ENCODE results near the gene RAPGEF1. TPM values are rescaled to one million over a fixed set of nuclear protein-coding genes. Genes with fewer than 3 reads are reported as not detected.

Gene RAPGEF1
- total and polyA plus RNA-seq, 8 donors = 17.1 to 62.6 (median 44.8) TPM

DNA sequence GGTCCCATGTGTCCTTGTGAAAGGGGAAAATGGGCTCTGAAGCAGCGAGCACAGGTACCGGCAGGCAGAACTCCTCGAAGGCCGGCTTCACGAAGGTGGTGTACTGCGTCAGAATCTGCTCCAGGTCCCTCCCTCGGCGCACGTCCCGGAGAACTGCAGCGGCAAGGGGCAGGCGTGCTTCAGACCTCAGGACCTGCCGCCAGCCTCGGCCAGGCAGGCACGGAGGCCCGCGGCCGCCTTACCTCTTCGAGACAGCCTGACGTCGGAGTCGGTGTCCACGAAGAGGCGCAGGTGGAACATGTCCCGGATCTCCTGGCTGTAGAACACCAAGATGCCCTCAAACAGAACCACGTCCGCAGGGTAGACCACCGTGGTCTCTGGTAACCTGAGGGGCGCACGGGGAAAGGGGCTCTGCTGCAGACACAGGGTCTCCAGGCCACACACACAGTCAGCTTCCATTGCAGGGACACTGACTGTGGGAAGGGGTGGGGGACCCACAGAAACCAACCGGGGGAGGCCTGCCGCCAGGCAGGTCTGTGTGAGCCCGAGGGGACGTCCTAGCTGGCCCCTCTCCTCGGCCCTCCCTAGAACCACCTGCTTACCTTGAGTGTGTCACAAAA, 210.9 kb downstream of the RAPGEF1 start:
- WGBS, 2 donors = 95 to 97% methylated on average over 35 of the region's 35 CpGs

DNA sequence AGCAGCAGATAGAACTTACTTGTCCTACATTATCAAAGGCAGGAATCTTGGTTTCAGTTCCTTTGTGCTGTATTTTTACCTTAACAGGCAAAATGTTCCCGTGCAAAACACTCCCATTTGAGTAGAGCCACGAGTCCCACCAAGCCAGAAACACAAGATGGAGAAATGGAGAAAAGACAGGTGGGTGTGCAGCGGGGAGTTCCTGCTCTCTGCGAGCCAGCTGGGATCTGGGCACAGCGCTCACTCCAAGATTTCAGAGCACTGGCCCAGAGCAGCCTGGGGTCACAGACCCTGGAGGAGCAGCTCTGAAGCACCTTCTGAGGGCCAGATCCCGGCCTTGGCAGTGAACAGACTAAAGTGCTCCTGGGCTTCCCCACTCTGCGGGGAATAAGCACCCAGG, 211.7 kb downstream of the RAPGEF1 start:
- intact Hi-C loops (cut with DNase I) = no loop called here

More for the DNA sequence above, 210.9 kb downstream of the RAPGEF1 start:
- no peak overlapping the region for H3K27ac ChIP-seq
- ATAC-seq = no peak
- H3K36me3 ChIP-seq = peaks cover 0 to 26% (median 0%) of the 10 kb centered on the region in 3 donors
- no peak for FAIRE-seq
- H3K27me3 ChIP-seq = no peaks in the 10 kb centered on the region
- H3K4me3 ChIP-seq = no peak overlapping the region
- H3K4me1 ChIP-seq = peaks cover 4 to 9% (median 4%) of the 10 kb centered on the region in 3 donors
- intact Hi-C loops (cut with DNase I) = no loop called here
- TF ChIP-seq, protein P1, sequence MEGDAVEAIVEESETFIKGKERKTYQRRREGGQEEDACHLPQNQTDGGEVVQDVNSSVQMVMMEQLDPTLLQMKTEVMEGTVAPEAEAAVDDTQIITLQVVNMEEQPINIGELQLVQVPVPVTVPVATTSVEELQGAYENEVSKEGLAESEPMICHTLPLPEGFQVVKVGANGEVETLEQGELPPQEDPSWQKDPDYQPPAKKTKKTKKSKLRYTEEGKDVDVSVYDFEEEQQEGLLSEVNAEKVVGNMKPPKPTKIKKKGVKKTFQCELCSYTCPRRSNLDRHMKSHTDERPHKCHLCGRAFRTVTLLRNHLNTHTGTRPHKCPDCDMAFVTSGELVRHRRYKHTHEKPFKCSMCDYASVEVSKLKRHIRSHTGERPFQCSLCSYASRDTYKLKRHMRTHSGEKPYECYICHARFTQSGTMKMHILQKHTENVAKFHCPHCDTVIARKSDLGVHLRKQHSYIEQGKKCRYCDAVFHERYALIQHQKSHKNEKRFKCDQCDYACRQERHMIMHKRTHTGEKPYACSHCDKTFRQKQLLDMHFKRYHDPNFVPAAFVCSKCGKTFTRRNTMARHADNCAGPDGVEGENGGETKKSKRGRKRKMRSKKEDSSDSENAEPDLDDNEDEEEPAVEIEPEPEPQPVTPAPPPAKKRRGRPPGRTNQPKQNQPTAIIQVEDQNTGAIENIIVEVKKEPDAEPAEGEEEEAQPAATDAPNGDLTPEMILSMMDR (IDR thresholded peaks at IDR 0.05) = no peak
- no peak for DNase-seq
- no peaks in the 10 kb centered on the region for H3K9me3 ChIP-seq

More for the DNA sequence above, 211.7 kb downstream of the RAPGEF1 start:
- Histone ChIP-seq H3K9me3 (no peaks in the 10 kb centered on the region), H3K36me3 (peaks cover 0 to 34% (median 0%) of the 10 kb centered on the region in 3 donors), H3K4me1 (peaks cover 4 to 9% (median 4%) of the 10 kb centered on the region in 3 donors), H3K4me3 (no peak overlapping the region), H3K27ac (no peak overlapping the region), H3K27me3 (no peaks in the 10 kb centered on the region)
- ATAC-seq (no peak), DNase-seq (no peak), FAIRE-seq (no peak)
- WGBS, 2 donors = 92 to 96% methylated on average over 7 of the region's 7 CpGs
- TF ChIP-seq, protein P1 (IDR thresholded peaks at IDR 0.05) = no peak

Other genes with a start within 250 kb of the RAPGEF1 start
- gene POMT1, start 237.2 kb downstream of the RAPGEF1 start, total RNA-seq = 10 to 100 TPM; 11.3 to 19.7 (median 16.2) TPM
- gene POMT1, start 237.2 kb downstream of the RAPGEF1 start, polyA plus RNA-seq = 10 to 100 TPM; 47.9 to 66.5 TPM
- 10 to 100 TPM; 11.2 to 18.7 (median 17.7) TPM for gene UCK1, start 208.8 kb downstream of the RAPGEF1 start, total RNA-seq
- 10 to 100 TPM; 24.6 to 31.2 TPM for gene UCK1, start 208.8 kb downstream of the RAPGEF1 start, polyA plus RNA-seq
- 1 to 10 TPM; 2.3 to 4.1 (median 3.2) TPM for gene PRRT1B, start 194.6 kb downstream of the RAPGEF1 start, total RNA-seq
- 1 to 10 TPM; 2.5 to 5.0 TPM for gene PRRT1B, start 194.6 kb downstream of the RAPGEF1 start, polyA plus RNA-seq